GM12878 (cell line): ENCODE results near the gene USPL1. TPM values are rescaled to one million over a fixed set of nuclear protein-coding genes. Genes with fewer than 3 reads are reported as not detected.

Experiments
- ATAC-seq: fragments of 200-7000 bp; cut with Tn5 transposase; 3 replicates; pipeline ENCODE4 v1.9.1; 2020; ENCODE audit warnings: mild to moderate bottlenecking, moderate library complexity
- BruUV-seq: library from RNA; stranded (reverse); fragments of 400-500 nt; replicated peaks from 2 replicates; lab custom pipeline; 2021; lab: Mats Ljungman, UMichigan
- CTCF ChIA-PET: fragments of 300-600 bp; sonication (Branson Sonifier 250); formaldehyde crosslinking; extraction: SDS; loops from one replicate; lab custom pipeline; 2021; ENCODE audit warnings: inconsistent platforms; lab: Yijun Ruan, JAX
- POLR2A ChIA-PET: fragments of 350-600 bp; formaldehyde crosslinking; extraction: SDS; loops from one replicate; lab custom pipeline; 2021; ENCODE audit warnings: inconsistent platforms; lab: Charles Lee
- RAD21 ChIA-PET: fragments of 300-600 bp; sonication (Branson Sonifier 250); formaldehyde crosslinking; loops from one replicate; lab custom pipeline; 2023; ENCODE audit warnings: antibody characterized with exemption; ENCODE audit not compliant: unreplicated experiment; lab: Charles Lee
- SMC1A ChIA-PET: fragments of 300-600 bp; sonication (Branson Sonifier 250); formaldehyde crosslinking; loops from one replicate; lab custom pipeline; 2023; ENCODE audit not compliant: unreplicated experiment, uncharacterized antibody; lab: Charles Lee
- DNase-seq: peaks from one replicate; pipeline ENCODE4 v3.0.0-alpha.2; 2011; ENCODE audit warnings: low read depth, low spot score
- FAIRE-seq: peaks from 3 replicates; lab custom pipeline; 2011; peaks lifted over from hg19 to GRCh38; lab: Jason Lieb, UNC
- H2AFZ ChIP-seq: 2 replicates; pipeline ENCODE4 v1.6.0; 2011; ENCODE audit warnings: low read depth, low read length, control low read depth; ENCODE audit not compliant: control insufficient read depth
- H3K27ac ChIP-seq: 2 replicates; pipeline ENCODE4 v1.5.1; 2011; ENCODE audit warnings: control low read depth; ENCODE audit not compliant: control insufficient read depth, insufficient read depth
- H3K27me3 ChIP-seq, 2 experiments: replicated peaks in 1 of 2; 2 replicates each; pipeline versions ENCODE4 v1.6.0 to v1.6.1; 2011; ENCODE audit warnings: low read length in 1 of 2; ENCODE audit not compliant: control insufficient read depth in 2 of 2, insufficient read depth in 2 of 2
- H3K36me3 ChIP-seq, 2 experiments: 2 replicates each; pipeline ENCODE4 v1.5.1; 2011; ENCODE audit warnings: low read length in 1 of 2; ENCODE audit not compliant: control insufficient read depth in 2 of 2, insufficient read depth in 2 of 2
- H3K4me1 ChIP-seq: 2 replicates; pipeline ENCODE4 v1.6.1; 2011; ENCODE audit warnings: mild to moderate bottlenecking, low read length, moderate library complexity, mixed read lengths; ENCODE audit not compliant: control insufficient read depth, insufficient read depth
- H3K4me2 ChIP-seq: 2 replicates; pipeline ENCODE4 v1.6.0; 2011; ENCODE audit warnings: control low read depth; ENCODE audit not compliant: control insufficient read depth, insufficient read depth
- H3K4me3 ChIP-seq: fragments of 200-600 bp; sonication (generic); 2 replicates; pipeline ENCODE4 v1.5.1; 2016
- H3K79me2 ChIP-seq: 2 replicates; pipeline ENCODE4 v1.6.0; 2011; ENCODE audit warnings: low read length; ENCODE audit not compliant: control insufficient read depth, insufficient read depth
- H3K9ac ChIP-seq: 2 replicates; pipeline ENCODE4 v1.8.0; 2011; ENCODE audit warnings: low read length, control low read depth, mixed read lengths; ENCODE audit not compliant: control insufficient read depth, insufficient read depth
- H3K9me3 ChIP-seq: replicated peaks from 3 replicates; pipeline ENCODE4 v1.5.1; 2011; ENCODE audit warnings: mild to moderate bottlenecking, low read length; ENCODE audit not compliant: control insufficient read depth, insufficient read depth
- H4K20me1 ChIP-seq: 2 replicates; pipeline ENCODE4 v1.6.0; 2011; ENCODE audit not compliant: control insufficient read depth, insufficient read depth
- BACH1 ChIP-seq: fragments of 450-650 bp; IDR thresholded peaks from 2 replicates; pipeline ENCODE4 v1.6.1; 2017; ENCODE audit warnings: mild to moderate bottlenecking, borderline replicate concordance
- FOXM1 ChIP-seq: IDR thresholded peaks from 2 replicates; pipeline ENCODE4 v1.6.1; 2012; ENCODE audit warnings: low read depth, mild to moderate bottlenecking, inconsistent platforms, low read length, moderate library complexity
- NFYB ChIP-seq: IDR thresholded peaks from 2 replicates; pipeline ENCODE4 v1.6.1; 2011; ENCODE audit warnings: low read depth, mild to moderate bottlenecking, low read length, improper control_type of control experiment, moderate library complexity; ENCODE audit not compliant: insufficient read depth
- NR2C2 ChIP-seq: IDR thresholded peaks from 2 replicates; pipeline ENCODE4 v1.6.1; 2011; ENCODE audit warnings: borderline replicate concordance, low read depth; ENCODE audit not compliant: control insufficient read depth, insufficient read length
- PKNOX1 ChIP-seq: fragments of 450-650 bp; IDR thresholded peaks from 2 replicates; pipeline ENCODE4 v1.6.1; 2016; ENCODE audit warnings: mild to moderate bottlenecking
- PML ChIP-seq: IDR thresholded peaks from 2 replicates; pipeline ENCODE4 v1.6.1; 2012; ENCODE audit warnings: low read length, inconsistent platforms
- SIX5 ChIP-seq: IDR thresholded peaks from 2 replicates; pipeline ENCODE4 v1.6.1; 2011; ENCODE audit warnings: mild to moderate bottlenecking, low read depth, low read length, moderate library complexity; ENCODE audit not compliant: severe bottlenecking
- WGBS: methylation state at CpG from one replicate; pipeline ENCODE4 v1.1.6; 2016; ENCODE audit warnings: low lambda C conversion rate; ENCODE audit not compliant: insufficient replicate concordance, insufficient coverage; ENCODE audit errors: missing lambda C conversion rate; 5-methylcytosine and 5-hydroxymethylcytosine counted together
- in situ Hi-C: fragments of 300-500 bp; cut with MboI; formaldehyde crosslinking; loops from 9 replicates; pipeline ENCODE4 v1.14.3; 2018; ENCODE audit warnings: mixed read lengths
- intact Hi-C: fragments of 100-400 bp; cut with micrococcal nuclease; formaldehyde crosslinking; loops from one replicate; pipeline ENCODE4 v1.14.2; 2022; ENCODE audit not compliant: unreplicated experiment
- polyA plus RNA-seq, 11 experiments: library from polyadenylated mRNA; depleted of rRNA in 4 of 11; unstranded in 6 of 11; stranded (reverse) in 5 of 11; fragments of >200 nt; fragmentation: Nextera tagmentation in 4 of 11; fragmentation: Illumina TruSeq in 1 of 11; extraction: Ambion mirVana in 4 of 11; extraction: Trizol in 1 of 11; gene quantifications; 1 replicate in 1 of 11; 2 replicates in 10 of 11; pipeline versions ENCODE4 v1.2.1 to v1.2.3, GENCODE V29; 2011 to 2016; ENCODE audit warnings: inconsistent platforms in 2 of 11, missing spikeins in 2 of 11, low read depth in 1 of 11
- total RNA-seq, 4 experiments: library from RNA; depleted of rRNA in 3 of 4; stranded (reverse); fragments of >200 nt in 3 of 4; fragmentation: Illumina TruSeq in 1 of 4; extraction: Trizol in 1 of 4; gene quantifications; 2 replicates each; pipeline versions ENCODE4 v1.2.1 to v1.2.3, GENCODE V29; 2013 to 2021
- TF ChIP-seq, protein P1 (sequence below): IDR thresholded peaks from 2 replicates; pipeline ENCODE4 v1.6.1; 2012; ENCODE audit warnings: low read length, inconsistent platforms

The USPL1 gene
- total and polyA plus RNA-seq, 10 of the 15 experiments (the other 5 are each of a cell fraction or from before 2014, with no cell fraction given) = 7.9 to 23.2 (median 15.8) TPM

- no peaks in the 10 kb centered on the region for H3K9me3 ChIP-seq
- H3K79me2 ChIP-seq = no peaks in the 10 kb centered on the region
- ChIA-PET SMC1A (interaction anchor here (0.8 to 1.6 kb wide), 3 partner anchors 41 to 110 kb away, joined by 3 to 4 read pairs (median 3); no protein-coding TSS in a partner anchor), POLR2A (interaction anchor here (0.7 kb wide), 1 partner anchor 95 kb away, joined by 3 read pairs; no protein-coding TSS in a partner anchor), RAD21 (interaction anchor here (0.5 kb wide), 1 partner anchor 176 kb away, joined by 4 read pairs; no protein-coding TSS in a partner anchor), CTCF (interaction anchor here (1.0 to 1.2 kb wide), 3 partner anchors 15 to 136 kb away, joined by 3 read pairs; no protein-coding TSS in a partner anchor)
- no peak overlapping the region for H3K4me2 ChIP-seq
- intact Hi-C loops (no loop called here), in situ Hi-C loops (no loop called here)
- DNase-seq (no peak), FAIRE-seq (no peak), ATAC-seq (peak; percentile 51)
- no peaks in the 10 kb centered on the region; the same call in 1 of the 2 replicates for H3K4me1 ChIP-seq
- TF ChIP-seq SIX5 (no peak), PKNOX1 (no peak), BACH1 (no peak), FOXM1 (peak; percentile 36; the same call in 1 of the 2 replicates), NR2C2 (no peak), PML (no peak), NFYB (peak; percentile 70; the same call in 1 of the 2 replicates)
- TF ChIP-seq, protein P1, sequence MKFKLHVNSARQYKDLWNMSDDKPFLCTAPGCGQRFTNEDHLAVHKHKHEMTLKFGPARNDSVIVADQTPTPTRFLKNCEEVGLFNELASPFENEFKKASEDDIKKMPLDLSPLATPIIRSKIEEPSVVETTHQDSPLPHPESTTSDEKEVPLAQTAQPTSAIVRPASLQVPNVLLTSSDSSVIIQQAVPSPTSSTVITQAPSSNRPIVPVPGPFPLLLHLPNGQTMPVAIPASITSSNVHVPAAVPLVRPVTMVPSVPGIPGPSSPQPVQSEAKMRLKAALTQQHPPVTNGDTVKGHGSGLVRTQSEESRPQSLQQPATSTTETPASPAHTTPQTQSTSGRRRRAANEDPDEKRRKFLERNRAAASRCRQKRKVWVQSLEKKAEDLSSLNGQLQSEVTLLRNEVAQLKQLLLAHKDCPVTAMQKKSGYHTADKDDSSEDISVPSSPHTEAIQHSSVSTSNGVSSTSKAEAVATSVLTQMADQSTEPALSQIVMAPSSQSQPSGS = no peak
- no peaks in the 10 kb centered on the region for H4K20me1 ChIP-seq
- WGBS = 45% methylated on average over 4 of the region's 4 CpGs
- no peak overlapping the region for H2AFZ ChIP-seq
- H3K4me3 ChIP-seq = no peak overlapping the region
- no TSS peak for BruUV-seq
- H3K27me3 ChIP-seq = no peaks in the 10 kb centered on the region
- no peak overlapping the region for H3K27ac ChIP-seq
- no peaks in the 10 kb centered on the region for H3K36me3 ChIP-seq
- H3K9ac ChIP-seq = no peak overlapping the region
Measured at GRCh38 chr13:30668312-30668711, 50.6 kb downstream of the USPL1 start.
